Karpas-422 (cell line): Measurements from ENCODE around the gene ST14. TPM values are rescaled to one million over a fixed set of nuclear protein-coding genes. Genes with fewer than 3 reads are reported as not detected.

ENCODE experiments used
- DNase-seq: peaks from one replicate; pipeline ENCODE4 v3.0.0-alpha.2; 2015
- H2AFZ ChIP-seq: fragments of 200-600 bp; sonication (generic); 2 replicates; pipeline ENCODE4 v1.6.1; 2014; ENCODE audit warnings: antibody characterized with exemption, low read length, mixed read lengths
- H3K27ac ChIP-seq: fragments of 200-600 bp; sonication (generic); 2 replicates; pipeline ENCODE4 v1.5.1; 2014; ENCODE audit warnings: mild to moderate bottlenecking, low read length, moderate library complexity
- H3K27me3 ChIP-seq: fragments of 200-600 bp; sonication (generic); 2 replicates; pipeline ENCODE4 v1.6.1; 2014; ENCODE audit warnings: low read length, mixed read lengths
- H3K36me3 ChIP-seq: fragments of 200-600 bp; sonication (generic); 2 replicates; pipeline ENCODE4 v1.6.1; 2014; ENCODE audit warnings: low read length, mixed read lengths; ENCODE audit not compliant: insufficient read depth
- H3K4me1 ChIP-seq: fragments of 200-600 bp; sonication (generic); 2 replicates; pipeline ENCODE4 v1.6.1; 2014; ENCODE audit warnings: mild to moderate bottlenecking, low read length, mixed read lengths
- H3K4me2 ChIP-seq: fragments of 200-600 bp; sonication (generic); 2 replicates; pipeline ENCODE4 v1.6.1; 2014; ENCODE audit warnings: low read length, low read depth, mild to moderate bottlenecking; ENCODE audit not compliant: poor library complexity, severe bottlenecking
- H3K4me3 ChIP-seq: fragments of 200-600 bp; sonication (generic); 2 replicates; pipeline ENCODE4 v1.5.1; 2014; ENCODE audit warnings: mild to moderate bottlenecking, antibody characterized with exemption, low read length, mixed read lengths
- H3K79me2 ChIP-seq: fragments of 200-600 bp; sonication (generic); 2 replicates; pipeline ENCODE4 v1.6.1; 2014; ENCODE audit warnings: mild to moderate bottlenecking, low read length, mixed read lengths
- H3K9ac ChIP-seq: fragments of 200-600 bp; sonication (generic); 2 replicates; pipeline ENCODE4 v1.6.0; 2014; ENCODE audit warnings: low read length
- H3K9me2 ChIP-seq: fragments of 200-600 bp; sonication (generic), shearing (Covaris generic); replicated peaks from 2 replicates; pipeline ENCODE4 v1.6.0; 2014; ENCODE audit warnings: mild to moderate bottlenecking, low read length, moderate library complexity; ENCODE audit not compliant: insufficient read depth
- H3K9me3 ChIP-seq: fragments of 300-700, 200-600 bp; sonication (generic); 2 replicates; pipeline ENCODE4 v1.6.1; 2014; ENCODE audit warnings: low read length, mixed read lengths
- H4K20me1 ChIP-seq: fragments of 200-600 bp; sonication (generic); 2 replicates; pipeline ENCODE4 v1.6.1; 2014; ENCODE audit warnings: mild to moderate bottlenecking, antibody characterized with exemption, low read length, low read depth; ENCODE audit not compliant: insufficient read depth
- total RNA-seq: library from RNA; depleted of rRNA; stranded (reverse); fragments of >200 nt; shearing (Covaris generic); gene quantifications from 2 replicates; pipeline ENCODE4 v1.2.3, GENCODE V29; 2014; ENCODE audit warnings: low replicate concordance

ST14 gene
- total RNA-seq, 1 experiment from 2014 or later: 0.30 TPM

- H3K79me2 ChIP-seq: no peaks in the 10 kb centered on the region
- DNase-seq: no peak
- H3K27ac ChIP-seq: no peak overlapping the region
- no peaks in the 10 kb centered on the region for H3K36me3 ChIP-seq
- no peaks in the 10 kb centered on the region for H3K9me3 ChIP-seq
- no peak overlapping the region for H3K4me2 ChIP-seq
- H3K4me1 ChIP-seq: no peaks in the 10 kb centered on the region
- H3K9me2 ChIP-seq: no peaks in the 10 kb centered on the region
- no peak overlapping the region for H3K4me3 ChIP-seq
- no peaks in the 10 kb centered on the region for H4K20me1 ChIP-seq
- H3K9ac ChIP-seq: no peak overlapping the region
- no peaks in the 10 kb centered on the region for H3K27me3 ChIP-seq
- no peak overlapping the region for H2AFZ ChIP-seq
These were observed 55.4 kb downstream of the ST14 start for GRCh38 chr11:130214861-130215530.

- Histone ChIP-seq H3K27ac (no peak overlapping the region), H3K9me3 (no peaks in the 10 kb centered on the region), H3K9ac (no peak overlapping the region), H3K4me2 (no peak overlapping the region), H4K20me1 (no peaks in the 10 kb centered on the region), H3K9me2 (no peaks in the 10 kb centered on the region), H3K27me3 (no peaks in the 10 kb centered on the region), H3K4me1 (no peaks in the 10 kb centered on the region), H2AFZ (no peak overlapping the region), H3K36me3 (no peaks in the 10 kb centered on the region), H3K4me3 (no peak overlapping the region), H3K79me2 (no peaks in the 10 kb centered on the region)
- DNase-seq: no peak
These were observed 56.1 kb downstream of the ST14 start for GRCh38 chr11:130215531-130216220.

- Histone ChIP-seq H3K79me2 (no peaks in the 10 kb centered on the region), H3K9me2 (no peaks in the 10 kb centered on the region), H4K20me1 (no peaks in the 10 kb centered on the region), H3K9me3 (no peaks in the 10 kb centered on the region), H3K4me2 (no peak overlapping the region), H3K27me3 (no peaks in the 10 kb centered on the region), H3K4me1 (no peaks in the 10 kb centered on the region), H3K27ac (no peak overlapping the region), H3K9ac (no peak overlapping the region), H2AFZ (no peak overlapping the region), H3K4me3 (no peak overlapping the region), H3K36me3 (no peaks in the 10 kb centered on the region)
- no peak for DNase-seq
These were observed 56.6 kb downstream of the ST14 start for GRCh38 chr11:130216221-130216550.

- H3K27ac ChIP-seq: no peak overlapping the region
- H3K36me3 ChIP-seq: no peaks in the 10 kb centered on the region
- H3K27me3 ChIP-seq: no peaks in the 10 kb centered on the region
- no peaks in the 10 kb centered on the region for H4K20me1 ChIP-seq
- H3K9me3 ChIP-seq: no peaks in the 10 kb centered on the region
- no peak overlapping the region for H3K4me2 ChIP-seq
- no peak overlapping the region for H2AFZ ChIP-seq
- H3K4me1 ChIP-seq: no peaks in the 10 kb centered on the region
- H3K9me2 ChIP-seq: no peaks in the 10 kb centered on the region
- H3K9ac ChIP-seq: no peak overlapping the region
- no peak overlapping the region for H3K4me3 ChIP-seq
- no peak for DNase-seq
- no peaks in the 10 kb centered on the region for H3K79me2 ChIP-seq
These were observed 57.1 kb downstream of the ST14 start for GRCh38 chr11:130216591-130217132.

GRCh38 chr11:130217133-130218031 is 57.8 kb downstream of the ST14 start:
- H3K36me3 ChIP-seq: no peaks in the 10 kb centered on the region
- no peaks in the 10 kb centered on the region for H3K27me3 ChIP-seq
- no peaks in the 10 kb centered on the region for H3K4me1 ChIP-seq
- H3K9me2 ChIP-seq: no peaks in the 10 kb centered on the region
- no peak overlapping the region for H2AFZ ChIP-seq
- H3K9ac ChIP-seq: no peak overlapping the region
- H3K4me2 ChIP-seq: no peak overlapping the region
- H3K9me3 ChIP-seq: no peaks in the 10 kb centered on the region
- H3K79me2 ChIP-seq: no peaks in the 10 kb centered on the region
- no peaks in the 10 kb centered on the region for H4K20me1 ChIP-seq
- DNase-seq: no peak
- no peak overlapping the region for H3K4me3 ChIP-seq
- H3K27ac ChIP-seq: no peak overlapping the region

- no peak overlapping the region for H3K4me3 ChIP-seq
- no peaks in the 10 kb centered on the region for H3K9me3 ChIP-seq
- H3K9me2 ChIP-seq: no peaks in the 10 kb centered on the region
- DNase-seq: no peak
- H2AFZ ChIP-seq: no peak overlapping the region
- H3K4me2 ChIP-seq: no peak overlapping the region
- no peaks in the 10 kb centered on the region for H3K79me2 ChIP-seq
- no peak overlapping the region for H3K27ac ChIP-seq
- no peaks in the 10 kb centered on the region for H3K27me3 ChIP-seq
- H3K4me1 ChIP-seq: no peaks in the 10 kb centered on the region
- no peaks in the 10 kb centered on the region for H3K36me3 ChIP-seq
- no peaks in the 10 kb centered on the region for H4K20me1 ChIP-seq
- no peak overlapping the region for H3K9ac ChIP-seq
These were observed 59.0 kb downstream of the ST14 start for GRCh38 chr11:130218501-130219070.

GRCh38 chr11:130219148-130219547 is 59.6 kb downstream of the ST14 start:
- DNase-seq: no peak
- Histone ChIP-seq H3K9ac (no peak overlapping the region), H3K4me2 (no peak overlapping the region), H2AFZ (no peak overlapping the region), H3K79me2 (no peaks in the 10 kb centered on the region), H4K20me1 (no peaks in the 10 kb centered on the region), H3K4me1 (no peaks in the 10 kb centered on the region), H3K27ac (no peak overlapping the region), H3K9me2 (no peaks in the 10 kb centered on the region), H3K27me3 (no peaks in the 10 kb centered on the region), H3K36me3 (no peaks in the 10 kb centered on the region), H3K9me3 (no peaks in the 10 kb centered on the region), H3K4me3 (no peak overlapping the region)
